CD4-positive, alpha-beta T cell treated with Interleukin-17A for 4 hours (primary cell): ENCODE data around the gene LAMP1.
"Not testable (repeated sequence)": the region's sequence is repeated elsewhere in the genome, so short reads cannot be mapped to it uniquely, and the experiment has no call there.

ENCODE experiments used
- DNase-seq: peaks from one replicate; pipeline ENCODE4 v3.0.0-alpha.2; 2020; ENCODE audit warnings: mixed read lengths

The LAMP1 gene

GRCh38 chr13:113328851-113329250, 31.8 kb downstream of the LAMP1 start:
- DNase-seq, result no peak

GRCh38 chr13:113329656-113330312, 32.7 kb downstream of the LAMP1 start:
- no peak for DNase-seq

GRCh38 chr13:113332615-113333014, 35.6 kb downstream of the LAMP1 start:
- no peak for DNase-seq

- no peak for DNase-seq
Observed at GRCh38 chr13:113333076-113333475, 36.0 kb downstream of the LAMP1 start.

GRCh38 chr13:113337556-113337955, 40.5 kb downstream of the LAMP1 start:
- no peak for DNase-seq

- no peak for DNase-seq
Observed at GRCh38 chr13:113337976-113338375, 40.9 kb downstream of the LAMP1 start.

- DNase-seq, result no peak
Observed at GRCh38 chr13:113338451-113338850, 41.4 kb downstream of the LAMP1 start.

- DNase-seq, result no peak
Observed at GRCh38 chr13:113342820-113343691, 46.0 kb downstream of the LAMP1 start.

- DNase-seq, result no peak
Observed at GRCh38 chr13:113343692-113343968, 46.6 kb downstream of the LAMP1 start.

GRCh38 chr13:113345486-113345885, 48.4 kb downstream of the LAMP1 start:
- DNase-seq, result no peak

- not testable (repeated sequence) for DNase-seq
Observed at GRCh38 chr13:113347736-113348225, 50.7 kb downstream of the LAMP1 start.

GRCh38 chr13:113348591-113348990, 51.6 kb downstream of the LAMP1 start:
- no peak for DNase-seq

- no peak for DNase-seq
Observed at GRCh38 chr13:113349050-113349449, 52.0 kb downstream of the LAMP1 start.

GRCh38 chr13:113349491-113349890, 52.5 kb downstream of the LAMP1 start:
- DNase-seq, result no peak

- no peak for DNase-seq
Observed at GRCh38 chr13:113350065-113350937, 53.3 kb downstream of the LAMP1 start.

- DNase-seq, result no peak
Observed at GRCh38 chr13:113350938-113351335, 53.9 kb downstream of the LAMP1 start.

GRCh38 chr13:113351514-113352026, 54.5 kb downstream of the LAMP1 start:
- DNase-seq, result no peak

GRCh38 chr13:113353254-113353653, 56.2 kb downstream of the LAMP1 start:
- no peak for DNase-seq

- DNase-seq, result no peak
Observed at GRCh38 chr13:113354831-113355610, 58.0 kb downstream of the LAMP1 start.

GRCh38 chr13:113355621-113356020, 58.6 kb downstream of the LAMP1 start:
- no peak for DNase-seq

GRCh38 chr13:113356596-113356995, 59.6 kb downstream of the LAMP1 start:
- no peak for DNase-seq

- DNase-seq, result no peak
Observed at GRCh38 chr13:113357529-113357928, 60.5 kb downstream of the LAMP1 start.
